K562 (cell line): ENCODE results near the gene COL26A1. TPM values are rescaled to one million over a fixed set of nuclear protein-coding genes. Genes with fewer than 3 reads are reported as not detected.

ENCODE experiments used
- ATAC-seq: fragments of 200-7000 bp; cut with Tn5 transposase; 3 replicates; pipeline ENCODE4 v1.9.1; 2020; ENCODE audit warnings: moderate library complexity
- BruUV-seq: library from RNA; stranded (reverse); fragments of 400-500 nt; replicated peaks from 2 replicates; lab custom pipeline; 2021; lab: Mats Ljungman, UMichigan
- CTCF ChIA-PET: fragments of 300-600 bp; formaldehyde crosslinking; extraction: SDS; loops from one replicate; lab custom pipeline; 2021; ENCODE audit warnings: low intra/inter-chr PET ratio; lab: Yijun Ruan, JAX
- POLR2A ChIA-PET: fragments of 300-600, 350-650 bp; sonication (Branson Sonifier 250); formaldehyde crosslinking; extraction: SDS; loops from one replicate; lab custom pipeline; 2021; ENCODE audit warnings: antibody characterized with exemption, inconsistent platforms; lab: Yijun Ruan, JAX
- DNase-seq, 4 experiments: peaks; one replicate each; pipeline versions ENCODE4 v3.0.0 to v3.0.0-alpha.2; 2011 to 2018; ENCODE audit warnings: low spot score in 3 of 4, mixed read lengths in 3 of 4; ENCODE audit errors: extremely low read depth in 1 of 4
- FAIRE-seq: peaks from 2 replicates; lab custom pipeline; 2011; peaks lifted over from hg19 to GRCh38; lab: Jason Lieb, UNC
- H2AFZ ChIP-seq: 2 replicates; pipeline ENCODE4 v1.6.0; 2011; ENCODE audit warnings: low read depth, low read length, control low read depth, inconsistent platforms
- H3K27ac ChIP-seq: fragments of 200-600 bp; 3 replicates; pipeline ENCODE4 v1.8.0; 2011; ENCODE audit warnings: low read depth, mild to moderate bottlenecking, control low read depth, inconsistent platforms, low read length, moderate library complexity, mixed read lengths; ENCODE audit errors: extremely low read depth
- H3K27me3 ChIP-seq, 2 experiments: fragments of 300-600 bp in 1 of 2; 2 replicates in 1 of 2; 3 replicates in 1 of 2; pipeline versions ENCODE4 v1.6.0 to v1.8.0; 2011; ENCODE audit warnings: inconsistent platforms in 2 of 2, low read length in 2 of 2, mild to moderate bottlenecking in 1 of 2, mixed read lengths in 1 of 2, moderate library complexity in 1 of 2; ENCODE audit not compliant: control insufficient read depth in 2 of 2, insufficient read depth in 2 of 2
- H3K36me3 ChIP-seq: fragments of 300-600 bp; 3 replicates; pipeline ENCODE4 v1.8.0; 2011; ENCODE audit warnings: mild to moderate bottlenecking, low read length, inconsistent platforms; ENCODE audit not compliant: control insufficient read depth, insufficient read depth
- H3K4me1 ChIP-seq, 2 experiments: fragments of 200-600 bp in 1 of 2; replicated peaks in 1 of 2; 2 replicates in 1 of 2; 3 replicates in 1 of 2; pipeline versions ENCODE4 v1.5.1 to v1.8.0; 2011; ENCODE audit warnings: inconsistent platforms in 2 of 2, low read length in 2 of 2, mild to moderate bottlenecking in 1 of 2, mixed read lengths in 1 of 2, moderate library complexity in 1 of 2; ENCODE audit not compliant: control insufficient read depth in 2 of 2, insufficient read depth in 2 of 2
- H3K4me2 ChIP-seq: 2 replicates; pipeline ENCODE4 v1.6.1; 2011; ENCODE audit warnings: low read length, control low read depth, inconsistent platforms, mixed read lengths; ENCODE audit not compliant: insufficient read depth
- H3K4me3 ChIP-seq: fragments of 200-600 bp; sonication (generic), shearing (Covaris generic); 2 replicates; pipeline ENCODE4 v1.5.1; 2016; ENCODE audit warnings: control low read depth, inconsistent platforms
- H3K79me2 ChIP-seq: fragments of 200-600 bp; 3 replicates; pipeline ENCODE4 v1.8.0; 2011; ENCODE audit warnings: low read length, inconsistent platforms; ENCODE audit not compliant: control insufficient read depth, insufficient read depth
- H3K9ac ChIP-seq, 2 experiments: 2 replicates each; pipeline versions ENCODE4 v1.6.0 to v1.6.1; 2011; ENCODE audit warnings: low read depth in 2 of 2, low read length in 2 of 2, control low read depth in 1 of 2, inconsistent platforms in 1 of 2, mild to moderate bottlenecking in 1 of 2, mixed read lengths in 1 of 2; ENCODE audit not compliant: insufficient read depth in 1 of 2
- H3K9me1 ChIP-seq: one replicate; pipeline ENCODE4 v1.6.0; 2011; ENCODE audit warnings: inconsistent platforms, mild to moderate bottlenecking, low read length, moderate library complexity; ENCODE audit not compliant: control insufficient read depth, insufficient read depth
- H3K9me3 ChIP-seq: replicated peaks from 2 replicates; pipeline ENCODE4 v1.5.1; 2011; ENCODE audit warnings: low read depth, low read length, inconsistent platforms; ENCODE audit not compliant: control insufficient read depth, insufficient read depth
- H4K20me1 ChIP-seq: replicated peaks from 2 replicates; pipeline ENCODE4 v1.6.1; 2011; ENCODE audit warnings: low read length, inconsistent platforms, mixed read lengths; ENCODE audit not compliant: control insufficient read depth, insufficient read depth
- BRD4 ChIP-seq: fragments of 200-600 bp; sonication (generic); IDR thresholded peaks from 2 replicates; pipeline ENCODE4 v1.6.1; 2017; ENCODE audit warnings: inconsistent platforms
- CBX8 ChIP-seq: fragments of 200-600 bp; sonication (generic); IDR thresholded peaks from 2 replicates; pipeline ENCODE4 v1.6.1; 2012; ENCODE audit warnings: borderline replicate concordance, mixed run types, low read depth, mild to moderate bottlenecking, moderate library complexity, mixed read lengths, low read length, control low read depth, inconsistent platforms; ENCODE audit not compliant: poor library complexity, severe bottlenecking; ENCODE audit errors: extremely low read depth
- ELK3 ChIP-seq: fragments of 450-650 bp; formaldehyde crosslinking; IDR thresholded peaks from 2 replicates; pipeline ENCODE4 v1.4.0; 2020; ENCODE audit warnings: mild to moderate bottlenecking
- HINFP ChIP-seq: fragments of 450-650 bp; conservative IDR thresholded peaks from 2 replicates; pipeline ENCODE4 v1.6.1; 2016; ENCODE audit warnings: missing genetic modification characterization, low read depth, mild to moderate bottlenecking, control low read depth, missing compliant biosample characterization
- MEF2A ChIP-seq: IDR thresholded peaks from 2 replicates; pipeline ENCODE4 v1.6.1; 2011; ENCODE audit warnings: low read depth, mild to moderate bottlenecking, low read length, moderate library complexity; ENCODE audit not compliant: control insufficient read depth
- MITF ChIP-seq: IDR thresholded peaks from 2 replicates; pipeline ENCODE4 v1.6.1; 2014; ENCODE audit warnings: antibody characterized with exemption
- RBFOX2 ChIP-seq: fragments of 200-400 bp; formaldehyde crosslinking; IDR thresholded peaks from 2 replicates; pipeline ENCODE4 v1.6.1; 2017; ENCODE audit warnings: low read depth, mild to moderate bottlenecking, low read length, moderate library complexity
- SIX5 ChIP-seq, 2 experiments: IDR thresholded peaks; 2 replicates each; pipeline ENCODE4 v1.6.1; 2011; ENCODE audit warnings: low read length in 2 of 2, borderline replicate concordance in 1 of 2, low read depth in 1 of 2, mild to moderate bottlenecking in 1 of 2, moderate library complexity in 1 of 2; ENCODE audit not compliant: insufficient read depth in 1 of 2
- TFAM ChIP-seq: fragments of 250-450 bp; sonication (Bioruptor Pico); conservative IDR thresholded peaks from 2 replicates; pipeline ENCODE4 v1.5.0; 2021; ENCODE audit warnings: mild to moderate bottlenecking, moderate library complexity
- ZNF12 ChIP-seq: sonication (generic); formaldehyde crosslinking; IDR thresholded peaks from 2 replicates; pipeline ENCODE4 v1.4.0; 2020; ENCODE audit warnings: mild to moderate bottlenecking, missing genetic modification reagents
- ZNF217 ChIP-seq: sonication (generic); formaldehyde crosslinking; IDR thresholded peaks from 2 replicates; pipeline ENCODE4 v1.8.0; 2022; ENCODE audit warnings: mild to moderate bottlenecking, missing genetic modification reagents
- WGBS: fragments of 100-300 bp; shearing (Covaris generic); methylation state at CpG from one replicate; pipeline ENCODE4 v1.1.6; 2016; ENCODE audit warnings: low coverage, mixed read lengths; ENCODE audit not compliant: insufficient coverage; ENCODE audit errors: missing lambda C conversion rate; 5-methylcytosine and 5-hydroxymethylcytosine counted together
- in situ Hi-C: fragments of 300-500 bp; cut with MboI; formaldehyde crosslinking; loops from 4 replicates; pipeline ENCODE4 v1.15.0; 2018; ENCODE audit warnings: inconsistent platforms, mixed read lengths
- intact Hi-C: fragments of 100-400 bp; cut with micrococcal nuclease; formaldehyde crosslinking; loops from 2 replicates; pipeline ENCODE4 v1.14.2; 2022
- polyA plus RNA-seq, 8 experiments: library from polyadenylated mRNA; depleted of rRNA in 4 of 8; stranded (reverse) in 5 of 8; unstranded in 3 of 8; fragments of >200 nt; fragmentation: Nextera tagmentation in 2 of 8; fragmentation: Illumina TruSeq in 1 of 8; extraction: Ambion mirVana in 2 of 8; extraction: Trizol in 1 of 8; gene quantifications; 2 replicates each; pipeline versions ENCODE4 v1.2.1 to v1.2.3, GENCODE V29; 2011 to 2014; ENCODE audit warnings: inconsistent platforms in 1 of 8, missing spikeins in 1 of 8
- total RNA-seq, 7 experiments: library from RNA; depleted of rRNA in 6 of 7; stranded (reverse); fragments of >200 nt in 6 of 7; fragmentation: Illumina TruSeq in 2 of 7; extraction: Trizol in 2 of 7; gene quantifications; 2 replicates each; pipeline versions ENCODE4 v1.2.1 to v1.2.3, GENCODE V29; 2011 to 2021; ENCODE audit warnings: low replicate concordance in 1 of 7

COL26A1 gene
- total and polyA plus RNA-seq, 9 of the 15 experiments (the other 6 are each of a cell fraction or from before 2014, with no cell fraction given) = 0.04 to 0.39 (median 0.07) TPM; not detected in 5

GRCh38 chr7:101436221-101436735 is 73.6 kb downstream of the COL26A1 start:
- in situ Hi-C loops (no loop called here), intact Hi-C loops (no loop called here)
- ATAC-seq = no peak
- no peak overlapping the region for H3K27ac ChIP-seq
- no peak overlapping the region for H3K4me3 ChIP-seq
- no peak for FAIRE-seq
- DNase-seq = no peak
- no peaks in the 10 kb centered on the region for H3K36me3 ChIP-seq
- ChIA-PET CTCF (no interaction called here), POLR2A (no interaction called here)
- H4K20me1 ChIP-seq = peaks cover 3% of the 10 kb centered on the region; the same call in 1 of the 2 replicates
- peaks cover 0 to 10% of the 10 kb centered on the region in 2 experiments; a peak in 1 of 5 replicates for H3K4me1 ChIP-seq
- no peaks in the 10 kb centered on the region for H3K9me3 ChIP-seq
- peaks cover 19 to 78% of the 10 kb centered on the region in 2 experiments for H3K27me3 ChIP-seq
- WGBS = 7% methylated on average over 12 of the region's 15 CpGs
- H2AFZ ChIP-seq = no peak overlapping the region
- no peaks in the 10 kb centered on the region for H3K9me1 ChIP-seq
- no peak overlapping the region for H3K4me2 ChIP-seq
- no peak overlapping the region for H3K9ac ChIP-seq
- H3K79me2 ChIP-seq = no peaks in the 10 kb centered on the region
- BruUV-seq = no TSS peak
- TF ChIP-seq MITF (no peak), ZNF217 (CRISPR knock-in tag) (no peak), BRD4 (no peak), ZNF12 (CRISPR knock-in tag) (no peak), ELK3 (CRISPR knock-in tag) (no peak), RBFOX2 (no peak), MEF2A (no peak), CBX8 (no peak), SIX5 (IDR thresholded peaks at IDR 0.05; ENCODE audit: borderline replicate concordance in 1 of 2, insufficient read depth in 1 of 2, low read depth in 1 of 2, low read length in 2 of 2) (no peak), TFAM (CRISPR knock-in tag) (no peak), HINFP (tag) (no peak)
